GOT3 (cell line): ENCODE results near the gene PTPRH.
"Not testable (repeated sequence)": the region's sequence is repeated elsewhere in the genome, so short reads cannot be mapped to it uniquely, and the experiment has no call there.

Source experiments
- DNase-seq: peaks from one replicate; lab custom pipeline; 2025; ENCODE audit warnings: mixed read lengths; lab: John Stamatoyannopoulos, UW

Gene PTPRH

GRCh38 chr19:55179606-55180484 lies 29.5 kb downstream of the PTPRH start, which contains the start of gene SYT5:
Gene SYT5 (minus strand): TSS chr19:55180289. CDS start chr19:55179041, 1,248 bp downstream.
- no peak for DNase-seq

- peak; percentile 54 for DNase-seq
Measured at GRCh38 chr19:55178781-55179599, 30.3 kb downstream of the PTPRH start.

- no peak for DNase-seq
Measured at GRCh38 chr19:55176076-55176475, 33.2 kb downstream of the PTPRH start.

GRCh38 chr19:55175117-55175867 lies 34.0 kb downstream of the PTPRH start:
- no peak for DNase-seq

DNA sequence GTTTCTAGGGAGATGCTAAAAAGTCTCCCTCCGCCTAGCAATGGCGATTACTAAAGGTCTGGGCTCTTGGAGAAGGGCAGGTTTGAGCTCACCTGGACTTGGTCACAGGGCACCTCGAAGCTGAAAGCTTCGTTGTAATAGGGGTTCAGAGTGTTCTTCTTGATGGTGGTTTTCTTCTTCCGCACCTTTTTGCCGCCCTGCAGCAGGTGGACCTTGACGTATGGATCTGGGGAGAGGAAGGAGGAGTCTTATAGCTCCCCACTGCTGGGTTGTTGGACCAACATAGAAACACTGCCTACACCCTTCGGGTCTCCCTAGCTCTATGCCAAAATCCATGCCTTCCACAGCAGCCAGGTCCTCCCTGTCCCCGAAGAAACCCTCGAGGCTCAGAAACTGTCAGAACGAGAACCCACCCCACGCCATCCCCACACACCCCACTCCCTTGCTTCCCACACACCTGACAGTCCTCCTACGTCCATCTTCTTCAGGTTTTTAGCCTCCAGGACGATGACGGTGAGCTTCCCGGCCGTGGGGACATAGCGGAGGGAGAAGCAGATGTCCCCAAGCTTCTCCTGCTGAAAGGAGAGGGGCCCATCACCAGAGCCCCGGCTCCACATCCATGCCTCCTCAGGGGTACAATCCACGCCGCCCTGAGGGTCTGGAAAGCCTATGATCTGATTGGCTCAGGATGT lies 34.7 kb downstream of the PTPRH start:
- no peak for DNase-seq

DNA sequence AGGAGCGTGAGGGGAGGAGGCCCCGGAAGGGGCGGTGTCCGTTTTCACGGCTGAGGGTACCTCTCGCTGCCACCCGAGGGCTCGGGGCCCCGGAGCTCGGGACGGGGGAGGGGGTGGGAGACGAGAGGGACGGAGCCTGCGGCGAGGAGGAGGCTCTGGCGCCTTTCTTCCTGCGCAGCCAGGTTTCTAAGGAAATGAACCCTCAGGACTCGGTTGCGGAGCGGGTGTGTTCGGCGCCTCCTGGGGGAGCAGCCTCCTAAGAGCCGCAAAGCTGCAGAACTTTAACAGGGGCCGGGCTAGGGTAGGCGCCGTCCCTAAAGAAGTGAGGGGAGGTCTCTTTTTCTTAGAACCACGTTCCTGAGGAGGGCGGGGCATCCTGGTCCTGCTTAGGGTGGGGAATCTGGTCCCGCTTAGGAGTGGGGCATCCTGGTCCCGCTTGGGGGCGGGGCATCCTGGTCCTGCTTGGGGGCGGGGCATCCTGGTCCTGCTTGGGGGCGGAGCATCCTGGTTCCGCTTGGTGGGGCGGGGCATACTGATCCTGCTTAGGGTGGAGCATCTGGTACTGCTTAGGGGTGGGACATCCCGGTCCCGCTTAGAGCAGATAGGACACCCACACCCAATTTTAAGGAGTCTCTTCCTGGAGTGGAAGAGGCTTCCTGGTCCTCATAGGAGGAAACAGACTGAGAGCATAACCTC lies 35.4 kb downstream of the PTPRH start:
- DNase-seq = peak; percentile 58

GRCh38 chr19:55173186-55173713 lies 36.1 kb downstream of the PTPRH start:
- no peak for DNase-seq

- no peak for DNase-seq
Measured at GRCh38 chr19:55172741-55173140, 36.6 kb downstream of the PTPRH start.

DNA sequence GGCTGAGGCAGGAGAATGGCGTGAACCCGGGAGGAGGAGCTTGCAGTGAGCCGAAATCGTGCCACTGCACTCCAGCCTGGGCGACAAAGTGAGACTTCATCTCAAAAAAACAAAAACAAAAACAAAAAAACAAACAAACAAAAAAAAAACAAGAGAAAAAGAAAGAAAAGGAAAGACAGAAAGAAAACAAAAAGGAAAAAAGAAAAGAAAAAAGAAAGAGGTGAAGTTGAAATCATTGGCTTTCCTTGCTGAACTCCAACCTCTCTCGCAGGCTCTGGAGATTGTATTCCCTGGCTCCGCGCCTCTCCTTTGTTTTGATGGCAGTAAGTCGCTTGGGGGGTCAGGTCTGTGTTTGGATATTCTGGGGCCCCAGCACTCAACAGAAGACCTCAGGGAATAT lies 37.0 kb downstream of the PTPRH start:
- DNase-seq = not testable (repeated sequence)

DNA sequence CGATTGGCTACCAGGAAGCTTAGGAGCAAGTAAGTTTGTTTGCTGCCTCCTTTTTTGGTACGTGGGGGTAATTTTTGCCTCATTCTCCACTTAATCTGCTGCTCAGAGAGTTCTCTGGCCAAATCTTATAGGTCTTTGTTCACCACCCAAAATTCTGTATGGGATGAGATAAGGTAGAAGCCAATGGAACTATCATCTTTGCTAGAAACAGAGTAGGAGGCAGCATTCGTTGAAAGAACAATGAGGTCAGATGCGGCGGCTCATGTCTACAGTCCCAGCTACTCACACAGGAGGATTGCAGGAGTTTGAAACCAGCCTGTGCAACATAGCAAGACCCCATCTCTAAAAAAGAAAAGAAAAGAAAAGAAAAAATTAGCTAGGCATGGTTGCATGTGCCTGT lies 37.9 kb downstream of the PTPRH start:
- DNase-seq = no peak

DNA sequence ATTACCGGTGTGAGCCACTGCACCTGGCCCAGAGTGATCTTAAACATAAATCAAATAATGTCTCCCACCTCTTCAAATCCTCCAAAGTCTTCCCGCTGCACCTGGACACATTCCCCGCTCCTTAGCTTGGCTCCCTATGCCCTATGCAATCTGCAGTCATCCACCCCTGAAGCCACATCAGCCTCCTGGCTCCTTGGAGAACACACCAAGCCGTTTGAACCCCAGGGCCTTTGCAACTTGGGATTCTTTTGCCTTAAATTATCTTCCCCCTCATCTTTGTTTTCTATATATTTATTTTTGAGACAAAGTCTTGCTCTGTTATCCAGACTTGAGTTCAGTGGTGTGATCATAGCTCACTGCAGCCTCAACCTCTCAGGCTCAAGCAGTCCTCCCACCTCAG lies 40.2 kb downstream of the PTPRH start:
- no peak for DNase-seq

GRCh38 chr19:55166530-55167268 lies 42.6 kb downstream of the PTPRH start, which contains the start of gene DNAAF3:
Gene DNAAF3 (minus strand): TSS chr19:55166613. CDS start chr19:55166413, 200 bp downstream.
- DNase-seq = peak; percentile 54

GRCh38 chr19:55165952-55166529 lies 43.3 kb downstream of the PTPRH start:
- no peak for DNase-seq

GRCh38 chr19:55161571-55162322 lies 47.6 kb downstream of the PTPRH start:
- DNase-seq = no peak

- no peak for DNase-seq
Measured at GRCh38 chr19:55160986-55161365, 48.3 kb downstream of the PTPRH start.

GRCh38 chr19:55160128-55160985 lies 48.9 kb downstream of the PTPRH start:
- DNase-seq = peak; percentile 41

GRCh38 chr19:55158848-55159749 lies 50.2 kb downstream of the PTPRH start:
- no peak for DNase-seq
